ENCODE data around the gene OPCML.

Gene OPCML

DNA sequence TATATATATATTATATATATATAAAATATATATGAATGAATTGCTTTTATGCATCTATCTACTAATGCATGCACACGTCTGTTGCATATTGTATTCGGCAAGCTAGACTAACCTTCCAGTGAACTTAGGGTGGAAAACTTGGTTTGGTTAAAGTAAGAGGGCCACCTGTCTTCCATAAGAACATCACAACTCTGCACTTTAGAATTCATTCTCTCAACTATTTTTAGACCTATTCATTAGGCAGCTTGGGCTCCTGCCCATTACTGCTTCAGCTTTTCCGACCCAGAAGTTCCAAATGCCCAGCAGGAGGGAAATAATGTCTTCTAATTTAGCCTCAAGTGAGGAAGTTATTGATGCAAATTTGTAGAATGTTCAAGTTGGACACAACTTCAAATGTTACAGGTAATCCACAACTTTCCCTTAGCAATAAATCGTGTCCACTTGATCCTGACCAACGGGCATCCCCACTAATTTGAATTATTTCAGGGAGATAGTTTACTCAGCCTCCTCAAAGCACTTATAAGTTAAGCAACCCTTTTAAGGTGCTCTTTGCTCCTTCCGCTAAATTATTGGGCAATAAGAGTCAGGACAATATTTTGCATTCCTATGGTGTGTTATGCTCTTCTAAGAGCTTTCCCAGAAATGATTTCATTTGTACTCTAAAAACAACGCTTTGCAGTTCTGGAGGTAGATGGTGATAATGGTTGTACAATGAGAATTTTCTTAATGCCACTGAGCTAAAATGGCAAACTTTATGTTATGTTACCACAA, 132.3 kb downstream of the OPCML start:
- Histone ChIP-seq H3K9me3 (ENCODE audit: insufficient read depth, low read length) (no peaks in the 10 kb centered on the region), H3K9ac (ENCODE audit: low read length) (no peak overlapping the region), H3K4me2 (ENCODE audit: low read depth, low read length, poor library complexity, severe bottlenecking) (no peak overlapping the region), H2AFZ (ENCODE audit: low read depth, low read length, severe bottlenecking) (no peak overlapping the region), H3K36me3 (ENCODE audit: low read length) (no peaks in the 10 kb centered on the region), H4K20me1 (ENCODE audit: low read depth, low read length) (no peaks in the 10 kb centered on the region), H3K79me2 (ENCODE audit: insufficient read depth, low read length) (no peaks in the 10 kb centered on the region), H3K4me3 (ENCODE audit: insufficient read depth, low read length, poor library complexity, severe bottlenecking) (no peak overlapping the region), H3K27me3 (ENCODE audit: low read length) (no peaks in the 10 kb centered on the region), H3F3A (ENCODE audit: insufficient read depth) (no peaks in the 10 kb centered on the region), H3K9me2 (replicated peaks; ENCODE audit: insufficient read depth, low read length) (no peaks in the 10 kb centered on the region), H3K27ac (ENCODE audit: low read depth, low read length) (no peak overlapping the region)
- no peak for TF ChIP-seq EZH2phosphoT487 (conservative IDR thresholded peaks at IDR 0.05; ENCODE audit: low read length)
- TF ChIP-seq, protein P1, sequence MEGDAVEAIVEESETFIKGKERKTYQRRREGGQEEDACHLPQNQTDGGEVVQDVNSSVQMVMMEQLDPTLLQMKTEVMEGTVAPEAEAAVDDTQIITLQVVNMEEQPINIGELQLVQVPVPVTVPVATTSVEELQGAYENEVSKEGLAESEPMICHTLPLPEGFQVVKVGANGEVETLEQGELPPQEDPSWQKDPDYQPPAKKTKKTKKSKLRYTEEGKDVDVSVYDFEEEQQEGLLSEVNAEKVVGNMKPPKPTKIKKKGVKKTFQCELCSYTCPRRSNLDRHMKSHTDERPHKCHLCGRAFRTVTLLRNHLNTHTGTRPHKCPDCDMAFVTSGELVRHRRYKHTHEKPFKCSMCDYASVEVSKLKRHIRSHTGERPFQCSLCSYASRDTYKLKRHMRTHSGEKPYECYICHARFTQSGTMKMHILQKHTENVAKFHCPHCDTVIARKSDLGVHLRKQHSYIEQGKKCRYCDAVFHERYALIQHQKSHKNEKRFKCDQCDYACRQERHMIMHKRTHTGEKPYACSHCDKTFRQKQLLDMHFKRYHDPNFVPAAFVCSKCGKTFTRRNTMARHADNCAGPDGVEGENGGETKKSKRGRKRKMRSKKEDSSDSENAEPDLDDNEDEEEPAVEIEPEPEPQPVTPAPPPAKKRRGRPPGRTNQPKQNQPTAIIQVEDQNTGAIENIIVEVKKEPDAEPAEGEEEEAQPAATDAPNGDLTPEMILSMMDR (IDR thresholded peaks at IDR 0.05; ENCODE audit: insufficient read depth, low read length, poor library complexity, severe bottlenecking): no peak

DNA sequence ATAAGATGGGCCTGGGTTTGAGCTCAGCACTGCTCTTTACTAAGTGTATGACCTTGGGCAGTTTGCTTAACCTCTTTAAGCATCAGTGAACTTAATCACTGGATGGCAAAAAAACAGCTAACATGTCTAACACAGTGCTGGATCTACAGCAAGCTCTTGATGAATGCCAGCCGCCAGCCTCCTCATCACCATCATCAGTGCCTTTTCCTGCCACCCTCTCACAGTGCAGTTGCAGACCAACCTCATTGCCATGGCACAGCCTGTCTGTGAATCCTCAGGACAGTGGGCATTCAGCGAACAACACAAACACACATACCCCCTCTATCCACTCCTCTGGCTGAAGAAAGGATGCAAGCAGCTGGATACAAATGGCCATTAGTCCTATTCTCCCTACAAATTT, 133.0 kb downstream of the OPCML start:
- H3K36me3 ChIP-seq (ENCODE audit: low read length): no peaks in the 10 kb centered on the region
- TF ChIP-seq, protein P1 (IDR thresholded peaks at IDR 0.05; ENCODE audit: insufficient read depth, low read length, poor library complexity, severe bottlenecking): no peak
- TF ChIP-seq EZH2phosphoT487 (conservative IDR thresholded peaks at IDR 0.05; ENCODE audit: low read length): no peak
- H3K4me2 ChIP-seq (ENCODE audit: low read depth, low read length, poor library complexity, severe bottlenecking): no peak overlapping the region

DNA sequence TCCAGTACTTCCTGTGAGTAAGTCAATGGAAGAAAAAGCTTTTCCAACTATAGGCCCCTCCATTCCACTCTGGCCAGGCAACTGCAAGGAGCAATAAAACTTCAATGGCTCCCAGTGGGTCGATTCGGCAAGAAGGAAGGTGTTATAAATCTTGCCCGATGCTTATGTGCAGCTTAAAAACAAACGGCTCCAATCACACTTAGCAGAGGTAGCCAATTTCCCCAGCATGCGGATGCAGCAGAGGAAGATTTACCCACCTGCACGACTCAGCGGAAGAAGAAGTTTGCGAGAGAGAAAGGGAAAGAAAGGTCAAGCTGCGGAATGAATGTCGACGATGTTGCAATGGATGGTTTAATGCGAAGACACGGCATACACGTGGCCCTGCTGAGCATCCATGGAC, 141.5 kb downstream of the OPCML start:
- H3K9me2 ChIP-seq (replicated peaks; ENCODE audit: insufficient read depth, low read length): no peaks in the 10 kb centered on the region
- no peaks in the 10 kb centered on the region for H4K20me1 ChIP-seq (ENCODE audit: low read depth, low read length)
- H3F3A ChIP-seq (ENCODE audit: insufficient read depth): no peaks in the 10 kb centered on the region
- H3K9me3 ChIP-seq (ENCODE audit: insufficient read depth, low read length): no peaks in the 10 kb centered on the region
- H3K79me2 ChIP-seq (ENCODE audit: insufficient read depth, low read length): no peaks in the 10 kb centered on the region
- H3K4me3 ChIP-seq (ENCODE audit: insufficient read depth, low read length, poor library complexity, severe bottlenecking): no peak overlapping the region
- no peak overlapping the region for H2AFZ ChIP-seq (ENCODE audit: low read depth, low read length, severe bottlenecking)
- no peak overlapping the region for H3K4me2 ChIP-seq (ENCODE audit: low read depth, low read length, poor library complexity, severe bottlenecking)
- H3K9ac ChIP-seq (ENCODE audit: low read length): no peak overlapping the region
- H3K27me3 ChIP-seq (ENCODE audit: low read length): no peaks in the 10 kb centered on the region
- no peaks in the 10 kb centered on the region for H3K36me3 ChIP-seq (ENCODE audit: low read length)
- H3K27ac ChIP-seq (ENCODE audit: low read depth, low read length): no peak overlapping the region
- TF ChIP-seq, protein P1 (IDR thresholded peaks at IDR 0.05; ENCODE audit: insufficient read depth, low read length, poor library complexity, severe bottlenecking): no peak
- no peak for TF ChIP-seq EZH2phosphoT487 (conservative IDR thresholded peaks at IDR 0.05; ENCODE audit: low read length)

More for the DNA sequence above, 133.0 kb downstream of the OPCML start:
- Histone ChIP-seq H3K9ac (ENCODE audit: low read length) (no peak overlapping the region), H3K9me2 (replicated peaks; ENCODE audit: insufficient read depth, low read length) (no peaks in the 10 kb centered on the region), H3K9me3 (ENCODE audit: insufficient read depth, low read length) (no peaks in the 10 kb centered on the region), H3F3A (ENCODE audit: insufficient read depth) (no peaks in the 10 kb centered on the region), H2AFZ (ENCODE audit: low read depth, low read length, severe bottlenecking) (no peak overlapping the region), H3K27ac (ENCODE audit: low read depth, low read length) (no peak overlapping the region), H3K4me3 (ENCODE audit: insufficient read depth, low read length, poor library complexity, severe bottlenecking) (no peak overlapping the region), H3K27me3 (ENCODE audit: low read length) (no peaks in the 10 kb centered on the region), H4K20me1 (ENCODE audit: low read depth, low read length) (no peaks in the 10 kb centered on the region), H3K79me2 (ENCODE audit: insufficient read depth, low read length) (no peaks in the 10 kb centered on the region)
